K562 (cell line): Measurements from ENCODE around the gene MYH9. TPM values are rescaled to one million over a fixed set of nuclear protein-coding genes. Genes with fewer than 3 reads are reported as not detected.
A peak's percentile ranks its signal among the peaks of the same experiment; 100 is the strongest.

Experiments
- ARNT ChIP-seq, 2 experiments: fragments of 450-650 bp; IDR thresholded peaks; 2 replicates each; pipeline ENCODE4 v1.6.1; 2016; ENCODE audit warnings: mild to moderate bottlenecking in 1 of 2
- ATF7 ChIP-seq: fragments of 450-650 bp; IDR thresholded peaks from 2 replicates; pipeline ENCODE4 v1.7.1; 2014; ENCODE audit warnings: mild to moderate bottlenecking, moderate library complexity
- CC2D1A ChIP-seq: fragments of 450-650 bp; IDR thresholded peaks from 2 replicates; pipeline ENCODE4 v1.6.1; 2017; ENCODE audit warnings: mild to moderate bottlenecking
- CHD2 ChIP-seq: IDR thresholded peaks from 2 replicates; pipeline ENCODE4 v1.6.1; 2011; ENCODE audit warnings: low read depth, low read length
- FOS ChIP-seq: IDR thresholded peaks from 3 replicates; pipeline ENCODE4 v1.6.1; 2011; ENCODE audit not compliant: insufficient read length; ENCODE audit errors: extremely low read depth
- FOXA1 ChIP-seq: fragments of 450-650 bp; IDR thresholded peaks from 2 replicates; pipeline ENCODE4 v1.6.1; 2016; ENCODE audit warnings: mild to moderate bottlenecking, borderline replicate concordance
- ILK ChIP-seq: fragments of 450-650 bp; IDR thresholded peaks from 2 replicates; pipeline ENCODE4 v1.6.1; 2016; ENCODE audit warnings: missing genetic modification characterization, low read depth, mild to moderate bottlenecking, missing compliant biosample characterization, moderate library complexity, borderline replicate concordance
- NEUROD1 ChIP-seq: fragments of 150-350 bp; IDR thresholded peaks from 2 replicates; pipeline ENCODE4 v1.6.1; 2014; ENCODE audit warnings: borderline replicate concordance, low read length, low read depth; ENCODE audit not compliant: partially characterized antibody
- PML ChIP-seq: IDR thresholded peaks from 2 replicates; pipeline ENCODE4 v1.6.1; 2012; ENCODE audit warnings: low read length, inconsistent platforms
- RBM25 ChIP-seq: fragments of 200-400 bp; formaldehyde crosslinking; IDR thresholded peaks from 2 replicates; pipeline ENCODE4 v1.6.1; 2018; ENCODE audit warnings: low read length, low read depth, moderate library complexity; ENCODE audit not compliant: severe bottlenecking
- RFX7 ChIP-seq: fragments of 250-450 bp; sonication (Bioruptor Pico); IDR thresholded peaks from 2 replicates; pipeline ENCODE4 v1.5.1; 2021; ENCODE audit warnings: mild to moderate bottlenecking
- SMARCE1 ChIP-seq: fragments of 450-650 bp; IDR thresholded peaks from 2 replicates; pipeline ENCODE4 v1.7.1; 2016; ENCODE audit warnings: mild to moderate bottlenecking
- SPI1 ChIP-seq: IDR thresholded peaks from 2 replicates; pipeline ENCODE4 v1.6.1; 2011; ENCODE audit warnings: low read depth, low read length, control low read depth, borderline replicate concordance
- ZNF75A ChIP-seq: fragments of 450-650 bp; formaldehyde crosslinking; IDR thresholded peaks from 2 replicates; pipeline ENCODE4 v1.4.0; 2020; ENCODE audit warnings: mild to moderate bottlenecking
- ZNF77 ChIP-seq: fragments of 250-450 bp; sonication (Bioruptor Pico); IDR thresholded peaks from 2 replicates; pipeline ENCODE4 v1.5.0; 2020
- polyA plus RNA-seq, 8 experiments: library from polyadenylated mRNA; depleted of rRNA in 4 of 8; stranded (reverse) in 5 of 8; unstranded in 3 of 8; fragments of >200 nt; fragmentation: Nextera tagmentation in 2 of 8; fragmentation: Illumina TruSeq in 1 of 8; extraction: Ambion mirVana in 2 of 8; extraction: Trizol in 1 of 8; gene quantifications; 2 replicates each; pipeline versions ENCODE4 v1.2.1 to v1.2.3, GENCODE V29; 2011 to 2014; ENCODE audit warnings: inconsistent platforms in 1 of 8, missing spikeins in 1 of 8
- total RNA-seq, 7 experiments: library from RNA; depleted of rRNA in 6 of 7; stranded (reverse); fragments of >200 nt in 6 of 7; fragmentation: Illumina TruSeq in 2 of 7; extraction: Trizol in 2 of 7; gene quantifications; 2 replicates each; pipeline versions ENCODE4 v1.2.1 to v1.2.3, GENCODE V29; 2011 to 2021; ENCODE audit warnings: low replicate concordance in 1 of 7
- TF ChIP-seq, protein P1 (sequence below): fragments of 450-650 bp; IDR thresholded peaks from 2 replicates; pipeline ENCODE4 v1.6.1; 2016
- TF ChIP-seq, protein P2 (sequence below): sonication (generic); formaldehyde crosslinking; IDR thresholded peaks from 2 replicates; pipeline ENCODE4 v1.8.1; 2023; ENCODE audit warnings: mild to moderate bottlenecking, missing genetic modification reagents
- TF ChIP-seq, protein P3 (sequence below): fragments of 150-350 bp; IDR thresholded peaks from 2 replicates; pipeline ENCODE4 v1.6.1; 2014; ENCODE audit warnings: low read depth, mild to moderate bottlenecking, low read length, borderline replicate concordance
- TF ChIP-seq, protein P4 (sequence below): fragments of 250-450 bp; sonication (Bioruptor Pico); IDR thresholded peaks from 2 replicates; pipeline ENCODE4 v1.5.0; 2021
- TF ChIP-seq, protein P5 (sequence below): sonication (generic); formaldehyde crosslinking; IDR thresholded peaks from 2 replicates; pipeline ENCODE4 v1.8.1; 2023; ENCODE audit warnings: mild to moderate bottlenecking, missing genetic modification reagents

Gene MYH9
- total and polyA plus RNA-seq, 9 of the 15 experiments (the other 6 are each of a cell fraction or from before 2014, with no cell fraction given): 0.71 to 111 (median 24.6) TPM

DNA sequence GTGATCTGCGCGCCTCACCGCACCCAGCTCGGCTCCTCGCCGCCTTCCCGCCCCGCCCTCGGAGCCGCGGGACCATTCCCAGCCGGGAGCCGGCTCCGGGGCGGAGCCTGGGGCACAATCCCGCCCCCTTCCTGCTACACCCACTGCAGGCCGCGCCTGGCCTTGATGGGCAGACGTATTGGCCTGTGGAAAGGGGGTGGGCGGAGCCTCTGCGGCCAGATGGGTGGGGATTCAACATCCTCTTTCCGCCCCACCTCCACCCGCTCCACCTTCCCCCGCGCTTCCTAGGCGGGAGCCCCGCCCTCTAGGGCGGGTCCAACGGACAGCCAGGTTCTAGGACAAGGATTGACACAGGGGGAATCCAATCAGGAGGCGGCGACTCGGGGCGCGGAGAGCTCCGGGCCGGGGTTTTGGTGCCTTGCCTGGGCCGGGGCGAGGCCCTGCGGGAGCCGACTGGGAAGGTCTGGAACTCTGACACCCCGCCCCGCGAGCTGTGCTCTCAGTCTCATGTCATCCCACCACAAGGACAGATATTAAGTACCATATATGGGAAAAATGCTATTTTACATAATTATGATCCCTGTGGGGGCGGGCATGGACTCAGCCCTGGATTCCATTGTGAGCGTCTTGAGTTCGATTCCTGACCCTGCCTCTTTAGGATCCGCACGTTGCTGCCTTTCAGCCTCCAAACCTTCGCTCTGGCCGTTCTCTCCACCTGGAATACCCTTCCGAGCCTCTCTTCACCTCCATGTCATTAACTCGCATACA, at the start of gene MYH9 (continued):
- TF ChIP-seq, protein P1, sequence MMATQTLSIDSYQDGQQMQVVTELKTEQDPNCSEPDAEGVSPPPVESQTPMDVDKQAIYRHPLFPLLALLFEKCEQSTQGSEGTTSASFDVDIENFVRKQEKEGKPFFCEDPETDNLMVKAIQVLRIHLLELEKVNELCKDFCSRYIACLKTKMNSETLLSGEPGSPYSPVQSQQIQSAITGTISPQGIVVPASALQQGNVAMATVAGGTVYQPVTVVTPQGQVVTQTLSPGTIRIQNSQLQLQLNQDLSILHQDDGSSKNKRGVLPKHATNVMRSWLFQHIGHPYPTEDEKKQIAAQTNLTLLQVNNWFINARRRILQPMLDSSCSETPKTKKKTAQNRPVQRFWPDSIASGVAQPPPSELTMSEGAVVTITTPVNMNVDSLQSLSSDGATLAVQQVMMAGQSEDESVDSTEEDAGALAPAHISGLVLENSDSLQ: peak; percentile 100
- TF ChIP-seq RBM25: peak; percentile 92
- TF ChIP-seq CHD2: peak; percentile 77
- TF ChIP-seq, protein P2, sequence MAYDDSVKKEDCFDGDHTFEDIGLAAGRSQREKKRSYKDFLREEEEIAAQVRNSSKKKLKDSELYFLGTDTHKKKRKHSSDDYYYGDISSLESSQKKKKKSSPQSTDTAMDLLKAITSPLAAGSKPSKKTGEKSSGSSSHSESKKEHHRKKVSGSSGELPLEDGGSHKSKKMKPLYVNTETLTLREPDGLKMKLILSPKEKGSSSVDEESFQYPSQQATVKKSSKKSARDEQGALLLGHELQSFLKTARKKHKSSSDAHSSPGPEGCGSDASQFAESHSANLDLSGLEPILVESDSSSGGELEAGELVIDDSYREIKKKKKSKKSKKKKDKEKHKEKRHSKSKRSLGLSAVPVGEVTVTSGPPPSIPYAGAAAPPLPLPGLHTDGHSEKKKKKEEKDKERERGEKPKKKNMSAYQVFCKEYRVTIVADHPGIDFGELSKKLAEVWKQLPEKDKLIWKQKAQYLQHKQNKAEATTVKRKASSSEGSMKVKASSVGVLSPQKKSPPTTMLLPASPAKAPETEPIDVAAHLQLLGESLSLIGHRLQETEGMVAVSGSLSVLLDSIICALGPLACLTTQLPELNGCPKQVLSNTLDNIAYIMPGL (CRISPR knock-in tag): no peak
- TF ChIP-seq SPI1: no peak
- TF ChIP-seq FOXA1: no peak
- no peak for TF ChIP-seq ZNF75A (CRISPR knock-in tag)
- TF ChIP-seq ARNT (IDR thresholded peaks at IDR 0.05): no peak
- no peak for TF ChIP-seq RFX7 (CRISPR knock-in tag)
- peak; percentile 62; the same call in 1 of the 2 replicates for TF ChIP-seq ATF7
- 0 out of 2 replicates have a peak, but pooled peaks have one; percentile 24 for TF ChIP-seq SMARCE1
- TF ChIP-seq NEUROD1: peak; percentile 62
- TF ChIP-seq, protein P3, sequence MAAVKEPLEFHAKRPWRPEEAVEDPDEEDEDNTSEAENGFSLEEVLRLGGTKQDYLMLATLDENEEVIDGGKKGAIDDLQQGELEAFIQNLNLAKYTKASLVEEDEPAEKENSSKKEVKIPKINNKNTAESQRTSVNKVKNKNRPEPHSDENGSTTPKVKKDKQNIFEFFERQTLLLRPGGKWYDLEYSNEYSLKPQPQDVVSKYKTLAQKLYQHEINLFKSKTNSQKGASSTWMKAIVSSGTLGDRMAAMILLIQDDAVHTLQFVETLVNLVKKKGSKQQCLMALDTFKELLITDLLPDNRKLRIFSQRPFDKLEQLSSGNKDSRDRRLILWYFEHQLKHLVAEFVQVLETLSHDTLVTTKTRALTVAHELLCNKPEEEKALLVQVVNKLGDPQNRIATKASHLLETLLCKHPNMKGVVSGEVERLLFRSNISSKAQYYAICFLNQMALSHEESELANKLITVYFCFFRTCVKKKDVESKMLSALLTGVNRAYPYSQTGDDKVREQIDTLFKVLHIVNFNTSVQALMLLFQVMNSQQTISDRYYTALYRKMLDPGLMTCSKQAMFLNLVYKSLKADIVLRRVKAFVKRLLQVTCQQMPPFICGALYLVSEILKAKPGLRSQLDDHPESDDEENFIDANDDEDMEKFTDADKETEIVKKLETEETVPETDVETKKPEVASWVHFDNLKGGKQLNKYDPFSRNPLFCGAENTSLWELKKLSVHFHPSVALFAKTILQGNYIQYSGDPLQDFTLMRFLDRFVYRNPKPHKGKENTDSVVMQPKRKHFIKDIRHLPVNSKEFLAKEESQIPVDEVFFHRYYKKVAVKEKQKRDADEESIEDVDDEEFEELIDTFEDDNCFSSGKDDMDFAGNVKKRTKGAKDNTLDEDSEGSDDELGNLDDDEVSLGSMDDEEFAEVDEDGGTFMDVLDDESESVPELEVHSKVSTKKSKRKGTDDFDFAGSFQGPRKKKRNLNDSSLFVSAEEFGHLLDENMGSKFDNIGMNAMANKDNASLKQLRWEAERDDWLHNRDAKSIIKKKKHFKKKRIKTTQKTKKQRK: peak; percentile 43; the same call in 1 of the 2 replicates
- TF ChIP-seq, protein P4, sequence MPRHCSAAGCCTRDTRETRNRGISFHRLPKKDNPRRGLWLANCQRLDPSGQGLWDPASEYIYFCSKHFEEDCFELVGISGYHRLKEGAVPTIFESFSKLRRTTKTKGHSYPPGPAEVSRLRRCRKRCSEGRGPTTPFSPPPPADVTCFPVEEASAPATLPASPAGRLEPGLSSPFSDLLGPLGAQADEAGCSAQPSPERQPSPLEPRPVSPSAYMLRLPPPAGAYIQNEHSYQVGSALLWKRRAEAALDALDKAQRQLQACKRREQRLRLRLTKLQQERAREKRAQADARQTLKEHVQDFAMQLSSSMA (CRISPR knock-in tag): no peak
- no peak for TF ChIP-seq ZNF77 (CRISPR knock-in tag)
- TF ChIP-seq ILK (tag): no peak
- TF ChIP-seq CC2D1A: no peak
- peak; percentile 87 for TF ChIP-seq FOS
- TF ChIP-seq PML: 0 out of 2 replicates have a peak, but pooled peaks have one; percentile 17
- TF ChIP-seq, protein P5, sequence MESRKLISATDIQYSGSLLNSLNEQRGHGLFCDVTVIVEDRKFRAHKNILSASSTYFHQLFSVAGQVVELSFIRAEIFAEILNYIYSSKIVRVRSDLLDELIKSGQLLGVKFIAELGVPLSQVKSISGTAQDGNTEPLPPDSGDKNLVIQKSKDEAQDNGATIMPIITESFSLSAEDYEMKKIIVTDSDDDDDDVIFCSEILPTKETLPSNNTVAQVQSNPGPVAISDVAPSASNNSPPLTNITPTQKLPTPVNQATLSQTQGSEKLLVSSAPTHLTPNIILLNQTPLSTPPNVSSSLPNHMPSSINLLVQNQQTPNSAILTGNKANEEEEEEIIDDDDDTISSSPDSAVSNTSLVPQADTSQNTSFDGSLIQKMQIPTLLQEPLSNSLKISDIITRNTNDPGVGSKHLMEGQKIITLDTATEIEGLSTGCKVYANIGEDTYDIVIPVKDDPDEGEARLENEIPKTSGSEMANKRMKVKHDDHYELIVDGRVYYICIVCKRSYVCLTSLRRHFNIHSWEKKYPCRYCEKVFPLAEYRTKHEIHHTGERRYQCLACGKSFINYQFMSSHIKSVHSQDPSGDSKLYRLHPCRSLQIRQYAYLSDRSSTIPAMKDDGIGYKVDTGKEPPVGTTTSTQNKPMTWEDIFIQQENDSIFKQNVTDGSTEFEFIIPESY (CRISPR knock-in tag): 0 out of 2 replicates have a peak, but pooled peaks have one; percentile 21
